Sigmoid colon (tissue), 7 donors: ENCODE measurements around the gene CDC5L. TPM values are rescaled to one million over a fixed set of nuclear protein-coding genes. Genes with fewer than 3 reads are reported as not detected.

Experiments used
- DNase-seq: peaks from one replicate; pipeline ENCODE4 v3.0.0-alpha.2; 2019
- H3K27ac ChIP-seq, 4 donors: fragments of 200-600 bp; sonication (generic); one replicate each; pipeline ENCODE4 v1.5.1; 2016 to 2019; ENCODE audit warnings: mild to moderate bottlenecking in 1 of 4
- H3K27me3 ChIP-seq, 3 donors: fragments of 200-600 bp; sonication (generic); one replicate each; pipeline ENCODE4 v1.5.1; 2019; ENCODE audit warnings: mild to moderate bottlenecking in 1 of 3
- H3K36me3 ChIP-seq, 4 donors: fragments of 200-600 bp; sonication (generic); one replicate each; pipeline ENCODE4 v1.5.1; 2016 to 2019
- H3K4me1 ChIP-seq, 4 donors: fragments of 200-600 bp; sonication (generic); one replicate each; pipeline ENCODE4 v1.5.1; 2017 to 2019
- H3K4me3 ChIP-seq, 4 donors: fragments of 200-600 bp; sonication (generic); one replicate each; pipeline ENCODE4 v1.5.1; 2017 to 2019; ENCODE audit warnings: mild to moderate bottlenecking in 2 of 4, moderate library complexity in 1 of 4
- H3K9me3 ChIP-seq, 4 donors: fragments of 200-600 bp in 3 of 4; sonication (generic) in 3 of 4; one replicate each; pipeline versions ENCODE4 v1.5.1 to v1.6.1; 2013 to 2019
- EP300 ChIP-seq, 4 donors: sonication (generic); formaldehyde crosslinking; IDR thresholded peaks; one replicate each; pipeline ENCODE4 v1.6.1; 2017; ENCODE audit warnings: antibody characterized with exemption in 4 of 4
- POLR2A ChIP-seq, 2 donors: fragments of 450-650 bp; IDR thresholded peaks; one replicate each; pipeline ENCODE4 v1.6.1; 2016; ENCODE audit warnings: antibody characterized with exemption in 2 of 2, mild to moderate bottlenecking in 2 of 2, moderate library complexity in 2 of 2
- POLR2AphosphoS5 ChIP-seq, 4 donors: sonication (generic); formaldehyde crosslinking; IDR thresholded peaks; one replicate each; pipeline ENCODE4 v1.6.1; 2017; ENCODE audit warnings: antibody characterized with exemption in 4 of 4
- WGBS, 2 donors: extraction: QIAGEN DNeasy Blood & Tissue Kit; methylation state at CpG; one replicate each; pipeline ENCODE4 v1.1.7; 2013; 5-methylcytosine and 5-hydroxymethylcytosine counted together
- intact Hi-C: fragments of 100-400 bp; cut with DNase I; formaldehyde crosslinking; loops from one replicate; pipeline ENCODE4 v1.15.1; 2023
- polyA plus RNA-seq, 3 donors: library from polyadenylated mRNA; stranded (reverse); fragments of 200-250 nt; gene quantifications; one replicate each; pipeline ENCODE4 v1.2.3, GENCODE V29; 2013
- total RNA-seq, 4 donors: library from RNA; depleted of rRNA; stranded (reverse); fragments of >200 nt; gene quantifications; one replicate each; pipeline ENCODE4 v1.1.0, GENCODE V29; 2016
- TF ChIP-seq, protein P1 (sequence below), 4 experiments: fragments of 450-650 bp in 3 of 4; fragments of 200-600 bp in 1 of 4; IDR thresholded peaks; one replicate each; pipeline ENCODE4 v1.5.1; 2016 to 2019; ENCODE audit warnings: antibody characterized with exemption in 4 of 4, mild to moderate bottlenecking in 3 of 4, moderate library complexity in 2 of 4
- donor health status: healthy with polysubstance abuse.
- donor health status: Bipolar disorder and iron deficiency.
- donor health status: healthy.

CDC5L gene
- total and polyA plus RNA-seq, 7 donors, result 6.6 to 24.6 (median 18.0) TPM

DNA sequence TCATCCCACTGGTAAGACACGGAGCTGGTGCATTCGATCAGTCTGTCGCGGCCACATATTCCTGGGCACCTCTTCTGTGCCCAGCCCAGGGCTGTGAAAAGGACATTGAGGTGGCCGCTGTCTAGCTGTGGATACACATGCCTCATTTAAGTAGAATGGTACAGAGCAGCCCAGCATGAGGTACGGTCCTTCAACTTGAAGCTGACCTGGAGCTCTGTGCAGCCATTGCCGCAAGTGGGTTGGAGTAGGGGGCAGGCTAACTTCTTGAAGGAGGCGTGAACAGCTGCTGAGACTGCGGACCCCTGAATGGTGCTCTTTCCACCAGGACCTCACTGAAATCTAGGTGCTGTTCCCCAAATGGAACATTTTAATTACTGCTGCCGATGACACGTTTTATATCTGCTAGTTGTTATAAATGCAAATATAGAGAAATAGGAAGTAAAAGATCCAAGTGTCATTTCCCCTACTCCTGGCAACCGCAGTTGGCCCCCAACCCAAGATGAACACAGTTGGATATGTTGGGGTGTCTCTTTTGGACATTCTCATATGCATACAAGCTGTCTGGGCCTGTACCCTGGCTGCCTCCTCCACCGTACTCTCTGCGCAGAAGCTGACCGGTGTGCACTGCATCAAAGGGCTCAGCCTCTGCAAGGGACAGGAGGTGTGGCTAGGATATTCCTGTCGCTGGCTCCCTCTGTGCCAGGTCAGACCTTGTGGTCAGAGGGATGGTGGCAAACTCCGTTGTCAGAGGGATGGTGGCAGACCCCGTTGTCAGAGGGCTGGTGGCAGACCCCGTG lies 86.1 kb downstream of the CDC5L start:
- H3K36me3 ChIP-seq, result no peaks in the 10 kb centered on the region
- no peak overlapping the region for H3K4me3 ChIP-seq
- no peaks in the 10 kb centered on the region for H3K9me3 ChIP-seq
- peaks cover 0 to 14% (median 8%) of the 10 kb centered on the region in 4 donors for H3K4me1 ChIP-seq
- TF ChIP-seq, protein P1, sequence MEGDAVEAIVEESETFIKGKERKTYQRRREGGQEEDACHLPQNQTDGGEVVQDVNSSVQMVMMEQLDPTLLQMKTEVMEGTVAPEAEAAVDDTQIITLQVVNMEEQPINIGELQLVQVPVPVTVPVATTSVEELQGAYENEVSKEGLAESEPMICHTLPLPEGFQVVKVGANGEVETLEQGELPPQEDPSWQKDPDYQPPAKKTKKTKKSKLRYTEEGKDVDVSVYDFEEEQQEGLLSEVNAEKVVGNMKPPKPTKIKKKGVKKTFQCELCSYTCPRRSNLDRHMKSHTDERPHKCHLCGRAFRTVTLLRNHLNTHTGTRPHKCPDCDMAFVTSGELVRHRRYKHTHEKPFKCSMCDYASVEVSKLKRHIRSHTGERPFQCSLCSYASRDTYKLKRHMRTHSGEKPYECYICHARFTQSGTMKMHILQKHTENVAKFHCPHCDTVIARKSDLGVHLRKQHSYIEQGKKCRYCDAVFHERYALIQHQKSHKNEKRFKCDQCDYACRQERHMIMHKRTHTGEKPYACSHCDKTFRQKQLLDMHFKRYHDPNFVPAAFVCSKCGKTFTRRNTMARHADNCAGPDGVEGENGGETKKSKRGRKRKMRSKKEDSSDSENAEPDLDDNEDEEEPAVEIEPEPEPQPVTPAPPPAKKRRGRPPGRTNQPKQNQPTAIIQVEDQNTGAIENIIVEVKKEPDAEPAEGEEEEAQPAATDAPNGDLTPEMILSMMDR (IDR thresholded peaks at IDR 0.05), result no peak
- TF ChIP-seq POLR2AphosphoS5 (IDR thresholded peaks at IDR 0.05) (no peak), EP300 (IDR thresholded peaks at IDR 0.05) (no peak), POLR2A (IDR thresholded peaks at IDR 0.05) (no peak)
- DNase-seq, result no peak
- intact Hi-C loops, result no loop called here
- no peak overlapping the region for H3K27ac ChIP-seq
- WGBS, 2 donors, result 83 to 86% methylated on average over 19 of the region's 19 CpGs
- H3K27me3 ChIP-seq, result peaks cover 0 to 12% (median 0%) of the 10 kb centered on the region in 3 donors

DNA sequence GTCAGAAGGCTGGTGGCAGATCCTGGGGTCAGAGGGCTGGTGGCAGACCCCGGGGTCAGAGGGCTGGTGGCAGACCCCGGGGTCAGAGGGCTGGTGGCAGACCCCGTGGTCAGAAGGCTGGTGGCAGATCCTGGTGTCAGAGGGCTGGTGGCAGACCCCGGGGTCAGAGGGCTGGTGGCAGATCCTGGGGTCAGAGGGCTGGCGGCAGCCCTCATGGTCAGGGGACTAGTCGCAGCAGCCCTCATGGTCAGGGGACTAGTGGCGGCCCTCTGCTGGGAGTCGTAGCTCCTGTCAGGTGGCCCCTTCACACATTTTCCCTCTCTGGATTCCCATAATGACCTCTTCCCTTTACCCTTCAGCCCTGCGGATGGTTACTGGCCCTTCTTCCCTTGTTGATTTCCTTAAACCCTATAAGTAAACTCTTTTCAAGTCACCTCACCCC lies 86.7 kb downstream of the CDC5L start:
- H3K4me1 ChIP-seq, result peaks cover 0 to 14% (median 8%) of the 10 kb centered on the region in 4 donors
- H3K4me3 ChIP-seq, result no peak overlapping the region
- peaks cover 0 to 12% (median 0%) of the 10 kb centered on the region in 3 donors for H3K27me3 ChIP-seq
- DNase-seq, result no peak
- H3K9me3 ChIP-seq, result no peaks in the 10 kb centered on the region
- H3K27ac ChIP-seq, result no peak overlapping the region
- intact Hi-C loops, result no loop called here
- no peaks in the 10 kb centered on the region for H3K36me3 ChIP-seq
- TF ChIP-seq EP300 (IDR thresholded peaks at IDR 0.05) (no peak), POLR2A (IDR thresholded peaks at IDR 0.05) (no peak), POLR2AphosphoS5 (IDR thresholded peaks at IDR 0.05) (no peak)
- TF ChIP-seq, protein P1 (IDR thresholded peaks at IDR 0.05), result no peak
- 90 to 92% methylated on average over 9 of the region's 9 CpGs for WGBS, 2 donors

DNA sequence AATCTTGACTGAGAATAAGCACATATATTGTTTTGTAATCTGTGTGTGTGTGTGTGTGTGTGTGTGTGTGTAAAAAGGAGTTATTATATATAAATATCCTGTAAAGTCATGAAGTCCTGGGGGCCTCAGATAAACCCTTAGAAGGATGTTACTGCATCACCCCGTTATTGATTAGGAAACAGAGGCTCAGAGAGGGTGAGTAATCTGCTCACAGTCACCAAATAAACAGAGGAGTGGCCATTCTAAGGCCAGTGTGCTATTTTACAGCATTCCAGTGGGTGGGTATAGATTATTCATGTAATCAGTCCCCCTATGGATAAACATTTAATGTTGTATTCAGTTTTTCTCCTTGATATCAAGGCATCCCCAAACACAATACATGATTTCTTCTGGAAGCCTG lies 87.1 kb downstream of the CDC5L start:
- TF ChIP-seq, protein P1 (IDR thresholded peaks at IDR 0.05), result no peak
- TF ChIP-seq POLR2AphosphoS5 (IDR thresholded peaks at IDR 0.05) (no peak), EP300 (IDR thresholded peaks at IDR 0.05) (no peak)

DNA sequence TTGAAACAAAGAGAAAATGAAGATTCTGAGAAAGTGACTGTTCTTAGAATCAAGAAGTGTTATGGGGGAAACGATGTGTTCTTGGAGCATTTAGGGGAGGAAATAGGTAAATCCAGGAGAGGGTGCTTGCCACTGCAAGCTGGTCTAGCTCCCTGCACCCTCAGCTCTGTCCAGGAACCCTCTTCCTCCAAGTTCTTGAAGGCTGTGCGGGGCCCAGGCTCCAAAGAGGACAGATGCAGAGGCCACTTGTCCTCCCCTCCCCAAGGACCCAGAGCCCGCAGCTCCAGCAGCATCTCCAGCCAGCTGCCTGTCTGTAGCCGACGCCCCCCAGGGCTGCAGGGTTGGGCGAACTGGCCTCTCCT lies 87.9 kb downstream of the CDC5L start:
- no peak overlapping the region for H3K4me3 ChIP-seq
- TF ChIP-seq, protein P1 (IDR thresholded peaks at IDR 0.05), result no peak
- no peak for TF ChIP-seq EP300 (IDR thresholded peaks at IDR 0.05)
- TF ChIP-seq POLR2AphosphoS5 (IDR thresholded peaks at IDR 0.05), result no peak
- H3K4me1 ChIP-seq, result peaks cover 0 to 14% (median 8%) of the 10 kb centered on the region in 4 donors
- DNase-seq, result no peak
- 15 to 27% methylated on average over 6 of the region's 6 CpGs for WGBS, 2 donors
- H3K9me3 ChIP-seq, result no peaks in the 10 kb centered on the region
- peaks cover 0 to 12% (median 0%) of the 10 kb centered on the region in 3 donors for H3K27me3 ChIP-seq
- no peak overlapping the region for H3K27ac ChIP-seq
- no peaks in the 10 kb centered on the region for H3K36me3 ChIP-seq
- intact Hi-C loops, result loop anchor here (5.0 kb wide), 4 partner anchors 182 to 1447 kb away; no protein-coding TSS in a partner anchor

More for the DNA sequence above, 87.1 kb downstream of the CDC5L start:
- Histone ChIP-seq H3K4me1 (peaks cover 0 to 14% (median 8%) of the 10 kb centered on the region in 4 donors), H3K27ac (no peak overlapping the region), H3K36me3 (no peaks in the 10 kb centered on the region), H3K27me3 (peaks cover 0 to 12% (median 0%) of the 10 kb centered on the region in 3 donors), H3K4me3 (no peak overlapping the region), H3K9me3 (no peaks in the 10 kb centered on the region)
- WGBS, 2 donors, result 7 to 53% methylated on average over 1 of the region's 1 CpG
- intact Hi-C loops, result loop anchor here (5.0 kb wide), 4 partner anchors 183 to 1448 kb away; no protein-coding TSS in a partner anchor
- no peak for DNase-seq
